HL-60 (cell line): ENCODE results near the gene ERBB4.

ENCODE experiments used
- POLR2AphosphoS5 ChIP-seq: IDR thresholded peaks from 2 replicates; pipeline ENCODE4 v1.6.1; 2012; ENCODE audit warnings: low read depth
- TF ChIP-seq, protein P1 (sequence below): IDR thresholded peaks from one replicate; pipeline ENCODE4 v1.5.1; 2011; ENCODE audit warnings: low read length, control low read depth, inconsistent platforms; ENCODE audit not compliant: insufficient read depth
- TF ChIP-seq, protein P2 (sequence below): IDR thresholded peaks from 2 replicates; pipeline ENCODE4 v1.6.1; 2012; ENCODE audit warnings: low read depth; ENCODE audit not compliant: insufficient replicate concordance

- TF ChIP-seq, protein P1, sequence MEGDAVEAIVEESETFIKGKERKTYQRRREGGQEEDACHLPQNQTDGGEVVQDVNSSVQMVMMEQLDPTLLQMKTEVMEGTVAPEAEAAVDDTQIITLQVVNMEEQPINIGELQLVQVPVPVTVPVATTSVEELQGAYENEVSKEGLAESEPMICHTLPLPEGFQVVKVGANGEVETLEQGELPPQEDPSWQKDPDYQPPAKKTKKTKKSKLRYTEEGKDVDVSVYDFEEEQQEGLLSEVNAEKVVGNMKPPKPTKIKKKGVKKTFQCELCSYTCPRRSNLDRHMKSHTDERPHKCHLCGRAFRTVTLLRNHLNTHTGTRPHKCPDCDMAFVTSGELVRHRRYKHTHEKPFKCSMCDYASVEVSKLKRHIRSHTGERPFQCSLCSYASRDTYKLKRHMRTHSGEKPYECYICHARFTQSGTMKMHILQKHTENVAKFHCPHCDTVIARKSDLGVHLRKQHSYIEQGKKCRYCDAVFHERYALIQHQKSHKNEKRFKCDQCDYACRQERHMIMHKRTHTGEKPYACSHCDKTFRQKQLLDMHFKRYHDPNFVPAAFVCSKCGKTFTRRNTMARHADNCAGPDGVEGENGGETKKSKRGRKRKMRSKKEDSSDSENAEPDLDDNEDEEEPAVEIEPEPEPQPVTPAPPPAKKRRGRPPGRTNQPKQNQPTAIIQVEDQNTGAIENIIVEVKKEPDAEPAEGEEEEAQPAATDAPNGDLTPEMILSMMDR: no peak
- no peak for TF ChIP-seq POLR2AphosphoS5
- TF ChIP-seq, protein P2, sequence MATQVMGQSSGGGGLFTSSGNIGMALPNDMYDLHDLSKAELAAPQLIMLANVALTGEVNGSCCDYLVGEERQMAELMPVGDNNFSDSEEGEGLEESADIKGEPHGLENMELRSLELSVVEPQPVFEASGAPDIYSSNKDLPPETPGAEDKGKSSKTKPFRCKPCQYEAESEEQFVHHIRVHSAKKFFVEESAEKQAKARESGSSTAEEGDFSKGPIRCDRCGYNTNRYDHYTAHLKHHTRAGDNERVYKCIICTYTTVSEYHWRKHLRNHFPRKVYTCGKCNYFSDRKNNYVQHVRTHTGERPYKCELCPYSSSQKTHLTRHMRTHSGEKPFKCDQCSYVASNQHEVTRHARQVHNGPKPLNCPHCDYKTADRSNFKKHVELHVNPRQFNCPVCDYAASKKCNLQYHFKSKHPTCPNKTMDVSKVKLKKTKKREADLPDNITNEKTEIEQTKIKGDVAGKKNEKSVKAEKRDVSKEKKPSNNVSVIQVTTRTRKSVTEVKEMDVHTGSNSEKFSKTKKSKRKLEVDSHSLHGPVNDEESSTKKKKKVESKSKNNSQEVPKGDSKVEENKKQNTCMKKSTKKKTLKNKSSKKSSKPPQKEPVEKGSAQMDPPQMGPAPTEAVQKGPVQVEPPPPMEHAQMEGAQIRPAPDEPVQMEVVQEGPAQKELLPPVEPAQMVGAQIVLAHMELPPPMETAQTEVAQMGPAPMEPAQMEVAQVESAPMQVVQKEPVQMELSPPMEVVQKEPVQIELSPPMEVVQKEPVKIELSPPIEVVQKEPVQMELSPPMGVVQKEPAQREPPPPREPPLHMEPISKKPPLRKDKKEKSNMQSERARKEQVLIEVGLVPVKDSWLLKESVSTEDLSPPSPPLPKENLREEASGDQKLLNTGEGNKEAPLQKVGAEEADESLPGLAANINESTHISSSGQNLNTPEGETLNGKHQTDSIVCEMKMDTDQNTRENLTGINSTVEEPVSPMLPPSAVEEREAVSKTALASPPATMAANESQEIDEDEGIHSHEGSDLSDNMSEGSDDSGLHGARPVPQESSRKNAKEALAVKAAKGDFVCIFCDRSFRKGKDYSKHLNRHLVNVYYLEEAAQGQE: no peak
Measured at GRCh38 chr2:212073360-212073759, 465.2 kb downstream of the ERBB4 start.
